D721Med (cell line): Measurements from ENCODE around the gene SLC29A3.

Experiments
- DNase-seq: peaks from one replicate; pipeline ENCODE4 v3.0.0; 2011; ENCODE audit warnings: low spot score; ENCODE audit not compliant: insufficient read length
- FAIRE-seq: peaks from 2 replicates; lab custom pipeline; 2011; peaks lifted over from hg19 to GRCh38; lab: Jason Lieb, UNC
- TF ChIP-seq, protein P1 (sequence below): IDR thresholded peaks from 2 replicates; pipeline ENCODE4 v1.5.1; 2012; ENCODE audit warnings: mild to moderate bottlenecking, control low read depth; ENCODE audit not compliant: insufficient read depth; ENCODE audit errors: missing control alignments

SLC29A3 gene

DNA sequence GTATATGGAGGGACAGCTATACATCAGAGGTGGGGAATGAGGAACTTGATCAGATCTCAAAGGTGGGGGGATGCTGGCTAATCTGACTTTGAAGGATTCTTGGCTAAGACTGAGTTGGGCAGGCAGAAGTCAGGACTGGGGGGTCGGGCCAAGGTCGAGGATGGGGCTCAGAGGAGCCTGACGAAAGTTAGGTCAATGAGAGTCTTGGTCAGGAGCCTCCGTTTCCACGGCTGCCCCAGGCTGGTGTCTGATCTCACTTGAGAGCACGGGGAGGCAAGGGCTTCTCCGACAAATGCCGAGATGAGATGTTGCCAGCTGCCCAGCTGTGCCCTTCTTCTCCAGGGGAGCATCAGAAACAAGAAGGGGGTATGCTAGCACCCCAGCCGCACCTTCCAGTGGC lies 5.7 kb downstream of the SLC29A3 start:
- no peak for FAIRE-seq

GRCh38 chr10:71325267-71325666 lies 6.2 kb downstream of the SLC29A3 start:
- TF ChIP-seq, protein P1, sequence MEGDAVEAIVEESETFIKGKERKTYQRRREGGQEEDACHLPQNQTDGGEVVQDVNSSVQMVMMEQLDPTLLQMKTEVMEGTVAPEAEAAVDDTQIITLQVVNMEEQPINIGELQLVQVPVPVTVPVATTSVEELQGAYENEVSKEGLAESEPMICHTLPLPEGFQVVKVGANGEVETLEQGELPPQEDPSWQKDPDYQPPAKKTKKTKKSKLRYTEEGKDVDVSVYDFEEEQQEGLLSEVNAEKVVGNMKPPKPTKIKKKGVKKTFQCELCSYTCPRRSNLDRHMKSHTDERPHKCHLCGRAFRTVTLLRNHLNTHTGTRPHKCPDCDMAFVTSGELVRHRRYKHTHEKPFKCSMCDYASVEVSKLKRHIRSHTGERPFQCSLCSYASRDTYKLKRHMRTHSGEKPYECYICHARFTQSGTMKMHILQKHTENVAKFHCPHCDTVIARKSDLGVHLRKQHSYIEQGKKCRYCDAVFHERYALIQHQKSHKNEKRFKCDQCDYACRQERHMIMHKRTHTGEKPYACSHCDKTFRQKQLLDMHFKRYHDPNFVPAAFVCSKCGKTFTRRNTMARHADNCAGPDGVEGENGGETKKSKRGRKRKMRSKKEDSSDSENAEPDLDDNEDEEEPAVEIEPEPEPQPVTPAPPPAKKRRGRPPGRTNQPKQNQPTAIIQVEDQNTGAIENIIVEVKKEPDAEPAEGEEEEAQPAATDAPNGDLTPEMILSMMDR: no peak
- FAIRE-seq: no peak
- DNase-seq: no peak

More for the DNA sequence above, 5.7 kb downstream of the SLC29A3 start:
- no peak for DNase-seq
- TF ChIP-seq, protein P1: no peak

- TF ChIP-seq, protein P1: no peak
- DNase-seq (no peak), FAIRE-seq (no peak)
These were observed 7.4 kb downstream of the SLC29A3 start for GRCh38 chr10:71326464-71326881.

GRCh38 chr10:71330789-71331404 lies 11.8 kb downstream of the SLC29A3 start:
- FAIRE-seq: no peak
- TF ChIP-seq, protein P1: no peak

GRCh38 chr10:71331736-71332135 lies 12.7 kb downstream of the SLC29A3 start:
- TF ChIP-seq, protein P1: no peak
- FAIRE-seq (no peak), DNase-seq (no peak)

More at GRCh38 chr10:71330789-71331404, 11.8 kb downstream of the SLC29A3 start:
- DNase-seq: no peak

DNA sequence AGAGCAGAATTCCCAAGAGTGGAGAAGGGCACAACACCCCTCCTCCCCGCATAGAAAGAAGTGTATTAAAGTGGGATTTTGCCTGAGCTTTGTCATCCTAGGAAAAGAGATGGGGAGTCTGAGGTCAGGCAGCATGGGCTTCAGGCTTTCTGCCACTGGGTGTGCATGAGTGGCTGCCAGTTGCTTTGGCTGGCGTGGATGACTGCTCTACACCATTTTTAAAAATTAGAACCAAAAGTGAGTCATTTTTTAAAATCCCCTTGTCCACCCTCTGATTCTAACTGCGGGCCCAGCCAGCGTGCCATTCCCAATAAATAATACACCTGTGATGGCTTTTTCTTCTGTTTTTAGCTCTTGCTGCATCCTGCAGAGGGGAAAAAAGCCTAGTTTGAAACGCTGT lies 13.4 kb downstream of the SLC29A3 start:
- TF ChIP-seq, protein P1: no peak
- DNase-seq (no peak), FAIRE-seq (no peak)

DNA sequence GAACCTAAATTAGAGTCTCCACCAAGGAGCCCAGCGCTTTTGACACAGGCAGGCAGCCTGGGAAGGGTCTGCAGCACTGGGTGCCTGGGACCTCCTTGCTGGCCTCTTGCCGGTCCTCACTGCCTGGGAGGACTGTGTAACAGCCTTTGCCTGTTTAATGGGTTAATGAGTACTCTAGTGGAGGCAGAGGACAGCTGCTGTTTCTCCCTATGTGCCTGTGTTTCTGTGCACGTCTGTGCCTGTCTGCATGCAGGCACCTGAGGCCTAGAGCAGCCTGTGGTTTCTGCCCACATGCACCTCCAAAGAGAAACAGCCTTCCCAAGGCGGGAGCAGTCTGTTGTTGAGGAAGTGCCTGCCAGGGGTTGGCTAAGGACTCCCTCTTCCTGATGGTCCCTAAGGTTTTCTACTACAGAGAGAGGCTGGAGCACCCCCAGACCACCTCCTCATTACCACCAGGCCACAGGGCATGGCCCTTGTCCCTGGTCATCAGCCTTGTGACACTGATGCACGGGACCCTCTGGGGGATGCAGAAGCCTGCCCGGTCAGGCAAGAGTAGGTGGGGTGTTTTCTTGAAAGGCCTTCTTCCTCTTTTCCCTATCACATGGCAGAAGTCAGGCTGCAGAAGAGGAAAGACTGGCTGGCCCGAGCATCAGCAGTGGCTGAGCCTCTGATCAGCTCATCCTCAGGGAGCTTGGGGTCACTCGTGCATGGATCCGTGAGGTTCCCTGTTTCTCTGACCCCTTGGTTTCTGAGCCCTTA lies 14.2 kb downstream of the SLC29A3 start:
- FAIRE-seq (no peak), DNase-seq (no peak)
- TF ChIP-seq, protein P1: no peak
